GM18861 (cell line): ENCODE data around the gene SMG6.
A peak's percentile ranks its signal among the peaks of the same experiment; 100 is the strongest.

Experiments used
- ATAC-seq: cut with Tn5 transposase; IDR thresholded peaks from one replicate; pipeline ENCODE4 v1.9.1; 2021; ENCODE audit not compliant: unreplicated experiment

The SMG6 gene

GRCh38 chr17:2034806-2035540 lies 268.6 kb downstream of the SMG6 start:
- no peak for ATAC-seq

GRCh38 chr17:2034157-2034556 lies 269.4 kb downstream of the SMG6 start:
- ATAC-seq, result no peak

- ATAC-seq, result no peak
These were observed 270.4 kb downstream of the SMG6 start for GRCh38 chr17:2033153-2033552.

- ATAC-seq, result peak; percentile 68
These were observed 272.8 kb downstream of the SMG6 start for GRCh38 chr17:2030779-2031163.

DNA sequence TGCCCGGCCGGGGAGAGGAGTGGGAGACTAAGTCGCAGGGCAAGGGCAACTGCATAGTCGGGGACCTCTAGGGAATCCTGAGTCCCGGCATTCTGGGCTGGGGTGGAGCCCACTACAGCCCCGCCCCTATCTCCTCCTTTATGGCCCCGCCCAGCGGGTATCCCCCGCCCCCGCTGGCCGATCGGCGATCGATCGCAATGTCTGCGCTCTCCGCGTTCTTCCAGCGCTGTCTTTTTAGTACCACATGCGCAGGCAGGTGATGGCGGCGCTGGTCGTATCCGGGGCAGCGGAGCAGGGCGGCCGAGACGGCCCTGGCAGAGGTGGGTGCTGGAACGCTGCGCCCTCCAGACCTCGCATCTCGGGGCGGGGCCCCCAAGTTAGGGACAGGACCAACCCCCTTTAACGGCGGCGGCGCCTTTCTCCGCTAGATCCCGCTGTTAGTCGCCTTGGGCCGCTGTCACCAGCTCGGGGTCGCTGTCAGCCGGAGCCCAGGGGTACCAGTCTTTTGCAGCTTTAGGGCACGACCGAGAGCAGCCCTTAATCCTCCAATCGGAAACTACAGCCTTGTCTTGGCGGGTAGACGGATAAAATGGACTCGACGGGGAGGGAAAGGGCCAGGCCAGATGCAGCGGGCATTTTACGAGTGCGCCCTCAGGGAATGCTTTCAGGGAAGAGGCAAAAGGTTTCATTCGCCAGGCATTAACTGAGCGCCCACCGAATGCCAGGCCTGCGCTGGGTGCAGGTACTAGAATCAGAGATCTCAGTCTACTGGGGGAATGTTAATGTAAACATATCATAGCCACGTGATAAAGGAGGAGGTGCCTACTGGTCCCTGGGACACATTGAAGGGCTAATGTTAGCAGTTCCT lies 273.4 kb downstream of the SMG6 start, which contains the start of gene DPH1:
Gene DPH1 (plus strand): TSS at position 243 of the 868 bp plus-strand sequence. CDS start 17 bp downstream, at position 260.
- no peak for ATAC-seq

GRCh38 chr17:2028737-2029136 lies 274.8 kb downstream of the SMG6 start:
- no peak for ATAC-seq

GRCh38 chr17:2028234-2028614 lies 275.4 kb downstream of the SMG6 start:
- ATAC-seq, result no peak

GRCh38 chr17:2027528-2028233 lies 275.9 kb downstream of the SMG6 start:
- ATAC-seq, result no peak

GRCh38 chr17:2025622-2026309 lies 277.8 kb downstream of the SMG6 start:
- ATAC-seq, result no peak

GRCh38 chr17:2025220-2025621 lies 278.4 kb downstream of the SMG6 start, which contains the start of gene RTN4RL1:
TSS of gene RTN4RL1 (minus strand) at chr17:2025334. CDS start at chr17:2024865, 469 bp downstream.
- no peak for ATAC-seq

DNA sequence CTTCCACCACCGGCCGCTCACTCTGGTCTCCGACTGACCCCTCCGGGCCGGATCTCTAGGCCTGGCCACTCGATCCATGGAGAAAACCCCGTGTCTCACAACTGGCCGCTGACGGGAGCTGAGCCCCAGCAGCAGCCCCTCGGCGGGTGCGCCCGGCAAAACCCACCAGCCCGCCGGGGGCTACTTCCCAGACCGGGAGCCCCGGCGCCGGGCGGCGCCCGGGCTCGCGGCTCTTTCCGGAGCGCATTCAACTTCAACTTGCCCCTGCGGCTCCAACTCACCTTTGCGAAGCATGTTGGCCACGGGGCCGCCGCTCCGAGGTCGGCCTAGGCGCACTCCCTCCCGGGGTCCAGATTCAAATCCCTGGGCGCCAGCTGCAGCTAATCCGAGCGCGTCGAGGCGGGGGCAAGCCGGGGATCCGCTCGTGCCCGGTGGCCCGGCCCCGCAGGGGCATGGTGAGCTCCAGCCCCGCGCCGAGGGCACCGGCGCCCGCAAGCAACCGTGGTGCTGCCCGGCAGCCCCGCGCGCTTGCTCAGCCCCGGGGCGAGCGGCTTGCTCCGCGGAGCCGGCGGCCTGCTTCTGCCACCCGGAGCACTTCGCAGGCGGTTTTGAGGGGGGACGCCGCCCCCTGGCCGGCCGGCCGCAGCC lies 278.9 kb downstream of the SMG6 start:
- no peak for ATAC-seq

DNA sequence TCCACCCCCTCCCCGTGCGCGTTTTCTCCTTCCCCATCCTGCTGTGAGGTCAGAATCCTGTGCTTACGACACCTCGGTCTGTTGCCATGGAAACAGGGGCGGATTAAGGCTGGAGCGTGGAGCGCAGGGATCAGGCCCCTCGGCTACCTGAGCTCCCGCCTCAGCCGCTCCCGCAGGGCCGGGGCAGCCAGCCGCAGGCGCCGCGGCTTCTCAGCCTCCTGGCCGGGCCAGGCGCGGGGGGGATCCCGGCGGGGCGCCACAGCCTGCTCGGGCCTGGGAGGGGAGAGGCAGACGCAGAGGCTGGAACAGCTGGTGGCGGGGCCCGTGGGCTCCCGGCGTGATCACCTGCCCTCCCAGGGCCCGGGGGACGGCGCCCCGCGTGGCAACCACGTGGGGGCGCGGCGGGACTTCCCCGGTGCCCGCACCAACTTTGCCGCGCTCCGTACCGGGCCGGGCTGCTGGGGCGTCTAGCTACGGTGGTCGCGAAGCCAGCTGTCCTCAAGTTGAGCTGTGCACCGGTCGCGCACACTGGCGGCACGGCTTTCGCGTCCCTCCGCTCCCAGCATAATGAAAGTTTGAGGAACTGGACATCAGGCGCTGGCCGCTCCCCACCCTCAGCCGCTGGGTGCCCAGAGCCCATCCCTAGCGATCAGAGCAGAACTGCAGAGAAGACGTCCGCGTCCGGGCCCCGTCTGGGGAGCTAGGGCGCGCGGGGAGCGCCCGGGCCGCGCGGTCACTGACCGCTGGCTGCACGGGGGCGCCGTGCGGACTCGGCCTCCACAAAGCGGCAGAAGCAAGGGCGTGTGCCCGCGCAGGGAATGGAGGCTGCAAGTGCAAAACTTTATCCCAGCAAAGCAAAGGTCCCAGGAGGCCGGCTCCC lies 279.7 kb downstream of the SMG6 start:
- no peak for ATAC-seq

GRCh38 chr17:2023256-2023655 lies 280.3 kb downstream of the SMG6 start:
- ATAC-seq, result no peak

DNA sequence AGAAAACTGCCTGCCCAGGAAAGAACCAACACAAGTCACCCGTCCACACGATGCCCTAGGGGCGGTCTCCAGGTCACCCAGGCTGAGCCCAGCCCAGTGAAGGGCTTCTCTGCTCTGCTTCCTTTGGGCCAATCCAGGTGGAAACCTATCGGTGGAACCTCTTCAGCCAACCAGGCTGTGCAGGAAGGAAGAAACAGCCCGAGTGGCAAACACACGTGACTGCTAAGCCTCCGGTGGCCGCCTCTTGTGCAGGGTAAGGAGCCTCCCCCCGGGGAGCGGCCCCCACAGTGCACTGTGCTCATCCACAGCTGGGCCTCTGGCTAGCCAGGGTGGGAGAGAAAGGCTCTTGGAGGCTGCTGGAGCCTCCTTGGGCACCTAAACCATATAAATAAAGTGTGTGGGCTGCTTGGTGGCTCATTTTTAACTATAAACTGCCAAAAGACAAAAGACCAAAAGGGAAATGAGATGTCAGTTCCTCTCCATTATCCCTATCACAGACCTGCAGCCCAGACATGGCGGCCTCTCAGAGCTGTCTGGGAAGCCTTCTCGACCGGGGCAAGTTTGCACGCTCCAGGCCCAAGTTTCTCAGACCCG lies 280.8 kb downstream of the SMG6 start:
- no peak for ATAC-seq

GRCh38 chr17:2020721-2021120 lies 282.9 kb downstream of the SMG6 start:
- no peak for ATAC-seq

DNA sequence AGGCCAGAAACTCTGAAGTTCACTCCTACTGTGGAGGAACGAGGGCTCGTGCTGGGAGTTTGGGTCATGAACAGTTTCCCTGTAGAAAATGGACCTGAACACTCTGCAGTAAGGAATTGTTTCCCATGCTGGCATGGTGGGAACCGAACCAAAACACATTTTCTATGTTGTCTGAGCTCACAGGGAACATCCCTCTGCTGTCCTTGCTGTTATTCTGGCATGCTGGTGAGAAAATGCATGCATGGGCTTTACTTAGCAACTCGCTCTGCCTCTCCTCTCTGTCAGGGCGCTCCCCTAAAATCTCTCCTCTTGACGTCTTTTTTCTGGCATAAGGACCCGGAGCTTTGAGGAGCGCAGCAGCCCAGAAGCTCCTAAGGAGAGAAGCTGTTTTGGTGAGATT lies 283.9 kb downstream of the SMG6 start:
- no peak for ATAC-seq

DNA sequence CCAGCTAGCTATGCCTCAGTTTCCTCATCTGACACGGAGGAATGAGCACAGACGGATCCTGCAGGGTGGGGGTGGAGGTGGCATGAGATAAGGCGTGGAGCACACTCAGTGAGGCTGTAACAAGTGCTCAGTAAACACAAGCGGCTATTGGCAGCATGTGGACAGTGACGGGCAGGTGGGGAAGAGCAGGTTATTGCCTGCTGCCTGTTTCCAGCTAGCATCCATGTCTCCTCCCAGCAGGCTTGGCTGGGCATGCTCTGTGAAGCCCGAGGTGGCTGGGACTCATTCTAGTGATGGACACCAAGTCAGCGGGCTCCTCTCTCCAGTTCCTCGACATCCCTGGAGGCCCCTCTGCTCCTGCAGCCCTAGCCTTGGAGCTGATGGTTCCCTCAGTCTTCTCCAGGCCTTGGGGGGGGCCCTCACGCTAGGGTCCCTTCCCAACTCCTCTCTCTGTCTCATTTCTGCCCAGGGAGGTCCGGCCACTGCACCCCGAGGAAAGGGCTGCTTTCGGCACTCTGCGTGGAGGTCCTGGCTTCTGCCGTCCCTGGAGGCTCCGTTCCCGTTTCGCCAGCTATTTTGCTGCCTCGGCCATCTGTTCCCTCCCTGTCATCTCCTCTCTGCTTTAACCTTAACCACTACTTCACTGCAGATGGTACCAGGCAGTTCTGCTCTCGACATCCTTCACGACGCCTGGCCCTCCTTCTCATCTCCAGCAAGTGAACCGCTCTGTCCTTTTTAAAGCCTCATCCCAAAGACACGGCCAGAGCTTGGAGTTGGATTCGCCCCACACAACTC lies 284.7 kb downstream of the SMG6 start:
- no peak for ATAC-seq

DNA sequence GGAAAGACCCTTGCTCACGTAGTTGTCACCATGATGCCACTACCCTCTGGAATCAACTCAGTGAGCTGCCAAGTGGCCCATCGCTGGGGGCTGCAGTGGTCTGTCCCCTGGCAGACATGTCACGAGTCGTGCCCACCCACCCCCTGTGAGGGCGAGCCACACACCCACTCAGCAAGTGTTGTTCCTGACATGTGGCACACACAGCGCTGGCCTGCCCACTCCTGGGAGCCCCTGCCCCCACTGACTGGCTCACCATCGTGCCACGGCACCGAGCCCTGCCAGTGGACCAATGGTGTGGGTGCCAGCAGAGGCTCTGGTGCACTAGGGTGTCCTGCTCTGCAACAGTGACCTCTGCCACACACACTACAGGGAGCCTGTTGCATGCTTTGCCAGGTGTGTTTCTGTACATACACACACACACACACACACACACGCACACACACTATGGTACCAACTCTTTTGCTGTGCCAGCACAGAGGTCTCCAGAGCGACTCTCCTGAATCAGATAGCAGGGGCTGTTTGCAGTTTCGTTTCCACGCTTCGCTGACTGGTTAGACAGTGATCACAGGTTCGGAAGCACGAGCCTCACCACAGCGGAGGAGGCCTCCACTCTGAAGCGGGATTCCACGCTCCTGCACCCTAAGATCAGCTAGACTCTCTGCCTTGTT lies 286.2 kb downstream of the SMG6 start:
- no peak for ATAC-seq
